ENCODE measurements around the gene ARCN1.

- TF ChIP-seq CTCF (conservative IDR thresholded peaks at IDR 0.05 in 1 of 2, IDR thresholded peaks at IDR 0.05 in 1 of 2; ENCODE audit: low read depth in 1 of 2, low read length in 2 of 2) (no peak), EZH2 (IDR thresholded peaks at IDR 0.05; ENCODE audit: low read length, missing control alignments) (no peak)
These were observed 79.6 kb downstream of the ARCN1 start for GRCh38 chr11:118651820-118652219.
